ENCODE results near the gene SLC39A11.

Gene SLC39A11

DNA sequence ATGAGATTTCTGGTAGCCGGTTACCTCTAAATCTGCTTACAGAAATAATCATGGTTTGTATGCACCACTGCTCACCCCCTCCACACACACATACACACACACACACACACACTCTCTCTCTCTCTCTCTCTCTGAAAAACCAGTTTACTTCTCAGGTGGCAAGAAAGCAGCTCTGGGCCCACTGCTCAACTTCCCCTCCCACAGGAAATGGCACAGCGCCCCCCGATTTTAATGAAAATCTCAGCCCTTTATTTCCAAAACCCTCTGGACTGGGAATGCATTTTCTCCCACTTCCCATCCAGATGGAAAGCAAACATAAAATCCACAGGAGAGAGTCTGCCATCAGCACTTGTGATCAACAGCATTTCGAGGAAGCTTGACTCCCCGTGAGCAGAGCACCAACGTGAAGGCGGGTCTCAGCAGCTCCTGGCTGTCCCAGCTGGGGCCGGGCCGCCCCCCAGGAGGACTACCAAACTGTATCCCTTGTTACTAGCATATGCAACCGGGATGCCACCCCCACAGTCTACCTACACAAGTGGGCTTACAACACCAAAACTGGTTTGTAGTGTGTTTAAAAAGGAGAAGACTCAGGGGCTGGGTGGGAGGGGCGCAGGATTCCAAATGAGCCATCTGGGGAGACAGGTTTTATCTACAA lies 121.1 kb downstream of the SLC39A11 start:
- no peaks in the 10 kb centered on the region for H3K9me3 ChIP-seq (ENCODE audit: control insufficient read depth, low read length)
- WGBS, 2 experiments, result 79 to 89% methylated on average over 10 of the region's 11 CpGs

DNA sequence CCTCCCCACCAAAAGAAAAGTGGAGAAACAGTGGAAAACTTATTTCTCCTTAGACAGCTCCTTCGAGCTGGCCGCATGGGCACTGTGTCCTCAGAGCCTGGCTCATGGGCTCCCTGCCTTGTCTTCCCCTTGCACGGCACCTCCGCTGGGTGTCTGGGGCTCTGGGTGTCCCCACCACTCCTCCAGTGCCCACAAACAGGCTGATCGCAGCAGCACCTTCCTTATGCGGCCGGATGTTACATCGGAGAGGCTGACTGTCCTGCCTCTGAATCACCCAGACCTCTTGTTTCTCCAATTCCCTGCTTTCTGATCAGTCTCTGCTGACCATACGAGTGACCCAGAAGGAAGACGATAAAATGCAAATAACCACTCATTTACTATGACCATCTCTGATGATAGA lies 121.7 kb downstream of the SLC39A11 start:
- Histone ChIP-seq H3K27ac (ENCODE audit: insufficient read depth, low read depth, low read length, poor library complexity, severe bottlenecking) (no peak overlapping the region), H3K4me1 (ENCODE audit: control insufficient read depth, insufficient read depth, low read length) (peaks cover 19% of the 10 kb centered on the region), H3K4me3 (ENCODE audit: insufficient read depth, low read depth, low read length) (no peak overlapping the region), H3K27me3 (ENCODE audit: control insufficient read depth, insufficient read depth, low read length, poor library complexity, severe bottlenecking) (no peaks in the 10 kb centered on the region), H3K9me3 (ENCODE audit: control insufficient read depth, low read length) (no peaks in the 10 kb centered on the region), H3K36me3 (ENCODE audit: control insufficient read depth, insufficient read depth, low read length) (no peaks in the 10 kb centered on the region)
- 81 to 85% methylated on average over 10 of the region's 10 CpGs for WGBS, 2 experiments

More for the DNA sequence above, 121.1 kb downstream of the SLC39A11 start:
- H3K4me3 ChIP-seq (ENCODE audit: insufficient read depth, low read depth, low read length), result no peak overlapping the region
- no peak overlapping the region for H3K27ac ChIP-seq (ENCODE audit: insufficient read depth, low read depth, low read length, poor library complexity, severe bottlenecking)
- H3K36me3 ChIP-seq (ENCODE audit: control insufficient read depth, insufficient read depth, low read length), result no peaks in the 10 kb centered on the region
- H3K27me3 ChIP-seq (ENCODE audit: control insufficient read depth, insufficient read depth, low read length, poor library complexity, severe bottlenecking), result no peaks in the 10 kb centered on the region
- H3K4me1 ChIP-seq (ENCODE audit: control insufficient read depth, insufficient read depth, low read length), result peaks cover 19% of the 10 kb centered on the region

DNA sequence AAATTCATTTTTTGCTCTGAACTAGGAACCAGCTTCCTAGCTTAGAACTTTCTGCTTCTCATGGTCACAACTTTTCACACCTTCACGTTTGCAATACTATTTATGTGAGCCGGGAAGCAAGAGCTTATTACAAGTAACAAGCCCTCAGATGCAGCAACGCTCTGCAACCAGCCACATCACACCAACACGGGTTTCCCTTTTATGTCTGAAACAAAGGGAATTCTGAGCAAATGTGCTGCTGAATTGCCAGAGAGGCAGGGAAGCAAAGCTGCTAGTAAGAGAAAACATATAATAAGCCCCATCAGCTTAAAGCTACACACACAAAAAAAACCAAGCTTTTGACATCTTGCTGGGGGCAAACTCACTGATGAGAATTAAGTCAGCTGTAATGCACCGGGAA lies 122.2 kb downstream of the SLC39A11 start:
- H3K27me3 ChIP-seq (ENCODE audit: control insufficient read depth, insufficient read depth, low read length, poor library complexity, severe bottlenecking), result no peaks in the 10 kb centered on the region
- peaks cover 19% of the 10 kb centered on the region for H3K4me1 ChIP-seq (ENCODE audit: control insufficient read depth, insufficient read depth, low read length)
- H3K9me3 ChIP-seq (ENCODE audit: control insufficient read depth, low read length), result no peaks in the 10 kb centered on the region
- no peak overlapping the region for H3K27ac ChIP-seq (ENCODE audit: insufficient read depth, low read depth, low read length, poor library complexity, severe bottlenecking)
- H3K4me3 ChIP-seq (ENCODE audit: insufficient read depth, low read depth, low read length), result no peak overlapping the region
- WGBS, 2 experiments, result 47 to 58% methylated on average over 5 of the region's 5 CpGs
- H3K36me3 ChIP-seq (ENCODE audit: control insufficient read depth, insufficient read depth, low read length), result no peaks in the 10 kb centered on the region

DNA sequence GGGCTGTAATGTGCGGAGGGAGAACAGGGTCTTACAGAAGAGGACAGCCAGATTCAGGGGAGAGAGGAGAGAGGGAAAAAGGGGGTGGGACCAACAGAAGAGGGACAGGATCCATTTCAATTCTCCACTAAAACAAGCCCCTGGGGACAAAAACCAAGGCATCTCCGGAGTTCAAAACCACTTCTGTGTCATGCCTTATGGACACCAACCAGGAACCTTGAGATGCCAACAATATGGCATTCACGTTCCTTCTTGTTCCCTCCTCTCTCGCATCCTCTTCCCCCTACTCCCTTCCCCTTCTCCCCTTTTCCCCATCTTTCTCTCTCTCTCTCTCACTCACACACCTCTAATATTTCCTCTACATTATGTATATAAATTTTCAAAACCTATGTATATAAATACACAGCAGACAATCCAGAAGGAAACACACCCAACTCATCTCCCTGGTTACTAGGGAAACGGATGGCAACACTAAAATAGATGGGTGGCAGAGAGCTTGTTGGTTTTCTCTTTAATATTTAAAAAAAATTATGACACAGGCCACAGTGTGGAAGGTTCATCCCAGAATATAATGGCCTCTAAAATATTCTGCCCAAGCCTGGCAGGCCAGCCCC lies 123.1 kb downstream of the SLC39A11 start:
- Histone ChIP-seq H3K36me3 (ENCODE audit: control insufficient read depth, insufficient read depth, low read length) (no peaks in the 10 kb centered on the region), H3K27ac (ENCODE audit: insufficient read depth, low read depth, low read length, poor library complexity, severe bottlenecking) (no peak overlapping the region), H3K4me1 (ENCODE audit: control insufficient read depth, insufficient read depth, low read length) (peaks cover 19% of the 10 kb centered on the region), H3K27me3 (ENCODE audit: control insufficient read depth, insufficient read depth, low read length, poor library complexity, severe bottlenecking) (no peaks in the 10 kb centered on the region), H3K9me3 (ENCODE audit: control insufficient read depth, low read length) (no peaks in the 10 kb centered on the region), H3K4me3 (ENCODE audit: insufficient read depth, low read depth, low read length) (no peak overlapping the region)
- WGBS, 2 experiments, result 94 to 97% methylated on average over 4 to 5 of the region's 5 CpGs

DNA sequence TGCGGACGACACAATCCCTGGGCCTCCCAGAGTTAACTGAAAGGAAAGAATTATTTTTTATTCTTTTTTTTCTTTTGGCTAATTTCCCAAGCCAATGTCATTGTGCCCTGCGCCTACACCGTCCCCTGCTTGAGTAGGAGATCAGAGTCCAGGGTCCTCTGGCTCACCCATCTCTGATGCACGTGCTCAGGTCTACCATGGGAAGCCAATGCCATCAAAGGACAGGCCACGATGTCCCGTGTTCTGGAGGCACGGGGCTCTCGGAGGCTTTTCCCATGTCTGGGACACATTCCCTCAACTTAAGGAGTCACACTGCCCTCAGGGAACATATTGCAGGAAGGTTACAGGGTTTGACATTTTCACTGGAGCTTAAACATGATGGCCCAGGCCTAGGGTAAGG lies 123.7 kb downstream of the SLC39A11 start:
- no peak overlapping the region for H3K27ac ChIP-seq (ENCODE audit: insufficient read depth, low read depth, low read length, poor library complexity, severe bottlenecking)
- no peaks in the 10 kb centered on the region for H3K36me3 ChIP-seq (ENCODE audit: control insufficient read depth, insufficient read depth, low read length)
- 82 to 83% methylated on average over 9 of the region's 9 CpGs for WGBS, 2 experiments
- no peaks in the 10 kb centered on the region for H3K27me3 ChIP-seq (ENCODE audit: control insufficient read depth, insufficient read depth, low read length, poor library complexity, severe bottlenecking)
- peaks cover 19% of the 10 kb centered on the region for H3K4me1 ChIP-seq (ENCODE audit: control insufficient read depth, insufficient read depth, low read length)
- H3K9me3 ChIP-seq (ENCODE audit: control insufficient read depth, low read length), result no peaks in the 10 kb centered on the region
- H3K4me3 ChIP-seq (ENCODE audit: insufficient read depth, low read depth, low read length), result no peak overlapping the region

DNA sequence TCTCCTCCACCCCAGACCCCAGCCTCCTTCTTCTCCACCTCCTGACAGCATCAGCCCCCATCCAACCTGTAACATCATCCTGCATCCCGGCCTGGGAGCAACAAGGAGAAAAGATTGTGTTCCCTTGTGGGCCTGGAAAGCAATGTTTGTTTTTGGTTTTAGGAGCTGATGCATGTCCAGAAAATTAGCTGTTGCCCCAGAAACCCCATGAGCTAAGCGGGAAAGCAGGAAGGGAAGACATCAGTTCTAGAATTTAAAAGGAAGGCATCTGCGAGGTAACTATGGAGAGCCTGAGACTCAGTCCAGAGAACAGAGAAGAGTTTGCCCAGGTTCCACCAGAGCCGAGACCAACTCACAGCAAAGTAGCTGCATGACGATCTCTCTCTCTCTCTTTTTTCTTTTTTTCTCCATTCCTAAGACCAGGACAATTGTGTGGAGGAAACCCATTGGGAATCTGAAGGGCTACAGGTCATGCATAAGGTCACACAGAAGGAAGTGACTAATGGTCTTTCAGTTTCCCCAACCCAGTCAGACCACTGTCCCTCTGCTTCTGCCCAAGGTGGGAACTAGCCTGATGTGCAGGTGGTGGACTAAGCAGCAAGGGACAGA lies 124.4 kb downstream of the SLC39A11 start:
- Histone ChIP-seq H3K4me3 (ENCODE audit: insufficient read depth, low read depth, low read length) (no peak overlapping the region), H3K27ac (ENCODE audit: insufficient read depth, low read depth, low read length, poor library complexity, severe bottlenecking) (no peak overlapping the region), H3K27me3 (ENCODE audit: control insufficient read depth, insufficient read depth, low read length, poor library complexity, severe bottlenecking) (no peaks in the 10 kb centered on the region), H3K9me3 (ENCODE audit: control insufficient read depth, low read length) (no peaks in the 10 kb centered on the region), H3K36me3 (ENCODE audit: control insufficient read depth, insufficient read depth, low read length) (no peaks in the 10 kb centered on the region), H3K4me1 (ENCODE audit: control insufficient read depth, insufficient read depth, low read length) (peaks cover 19% of the 10 kb centered on the region)
- 84 to 90% methylated on average over 5 of the region's 5 CpGs for WGBS, 2 experiments

DNA sequence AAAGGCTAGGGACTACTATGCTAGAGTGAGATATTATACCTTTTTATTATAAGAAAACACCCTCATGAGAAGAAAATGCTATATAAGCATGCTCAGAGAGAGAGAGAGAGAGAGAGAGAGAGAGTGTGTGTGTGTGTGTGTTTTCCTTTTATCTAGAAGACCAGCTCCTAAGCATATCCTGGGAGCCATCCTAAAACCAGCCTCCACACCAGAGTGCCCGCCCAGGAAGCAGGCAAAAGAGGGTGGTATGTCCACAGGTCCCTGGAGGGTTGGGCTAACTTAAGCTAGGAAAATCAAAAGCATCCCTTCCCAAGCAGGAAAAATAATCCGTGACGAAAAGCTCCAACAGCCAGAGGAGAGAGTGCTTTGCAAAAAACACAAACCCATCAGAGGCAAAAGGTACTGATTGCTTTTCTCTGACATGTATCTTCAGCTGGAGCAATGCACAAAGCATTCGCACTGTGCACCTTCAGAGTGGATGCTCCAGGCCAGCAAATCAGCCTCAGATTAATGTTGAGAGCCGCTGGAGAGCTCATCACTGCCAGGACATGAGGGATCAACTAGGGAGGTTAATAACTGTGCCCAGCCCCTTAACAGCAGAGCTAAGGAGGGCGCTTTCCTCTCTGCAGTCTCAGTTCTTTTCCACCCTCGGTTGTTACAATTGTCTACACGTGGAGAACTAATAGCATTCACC lies 125.1 kb downstream of the SLC39A11 start:
- Histone ChIP-seq H3K27me3 (ENCODE audit: control insufficient read depth, insufficient read depth, low read length, poor library complexity, severe bottlenecking) (no peaks in the 10 kb centered on the region), H3K27ac (ENCODE audit: insufficient read depth, low read depth, low read length, poor library complexity, severe bottlenecking) (no peak overlapping the region), H3K4me1 (ENCODE audit: control insufficient read depth, insufficient read depth, low read length) (peaks cover 19% of the 10 kb centered on the region), H3K9me3 (ENCODE audit: control insufficient read depth, low read length) (no peaks in the 10 kb centered on the region), H3K4me3 (ENCODE audit: insufficient read depth, low read depth, low read length) (no peak overlapping the region), H3K36me3 (ENCODE audit: control insufficient read depth, insufficient read depth, low read length) (no peaks in the 10 kb centered on the region)
- 78 to 81% methylated on average over 8 of the region's 8 CpGs for WGBS, 2 experiments

DNA sequence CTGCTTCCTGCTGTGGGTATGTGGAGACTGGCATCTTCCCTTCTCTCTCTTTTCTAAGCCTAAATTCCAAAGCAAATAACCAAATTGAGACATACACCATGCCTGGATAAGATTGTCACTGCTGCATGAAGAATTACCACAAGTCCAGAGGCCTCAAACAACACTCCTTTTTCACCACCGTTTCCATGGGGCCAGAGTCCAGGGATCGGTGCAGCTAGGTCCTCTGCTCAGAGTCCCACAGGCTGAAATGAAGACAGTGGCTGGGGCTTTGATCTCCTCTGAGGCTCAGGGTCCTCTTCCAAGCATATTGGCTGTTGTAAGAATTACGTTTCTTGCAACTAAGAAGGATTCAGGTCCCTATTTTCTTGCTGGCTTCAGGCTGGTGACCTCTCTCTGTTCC lies 130.4 kb downstream of the SLC39A11 start:
- Histone ChIP-seq H3K4me3 (ENCODE audit: insufficient read depth, low read depth, low read length) (no peak overlapping the region), H3K36me3 (ENCODE audit: control insufficient read depth, insufficient read depth, low read length) (no peaks in the 10 kb centered on the region), H3K27ac (ENCODE audit: insufficient read depth, low read depth, low read length, poor library complexity, severe bottlenecking) (no peak overlapping the region), H3K9me3 (ENCODE audit: control insufficient read depth, low read length) (no peaks in the 10 kb centered on the region), H3K4me1 (ENCODE audit: control insufficient read depth, insufficient read depth, low read length) (no peaks in the 10 kb centered on the region), H3K27me3 (ENCODE audit: control insufficient read depth, insufficient read depth, low read length, poor library complexity, severe bottlenecking) (no peaks in the 10 kb centered on the region)
- 91 to 94% methylated on average over 3 of the region's 3 CpGs for WGBS, 2 experiments

DNA sequence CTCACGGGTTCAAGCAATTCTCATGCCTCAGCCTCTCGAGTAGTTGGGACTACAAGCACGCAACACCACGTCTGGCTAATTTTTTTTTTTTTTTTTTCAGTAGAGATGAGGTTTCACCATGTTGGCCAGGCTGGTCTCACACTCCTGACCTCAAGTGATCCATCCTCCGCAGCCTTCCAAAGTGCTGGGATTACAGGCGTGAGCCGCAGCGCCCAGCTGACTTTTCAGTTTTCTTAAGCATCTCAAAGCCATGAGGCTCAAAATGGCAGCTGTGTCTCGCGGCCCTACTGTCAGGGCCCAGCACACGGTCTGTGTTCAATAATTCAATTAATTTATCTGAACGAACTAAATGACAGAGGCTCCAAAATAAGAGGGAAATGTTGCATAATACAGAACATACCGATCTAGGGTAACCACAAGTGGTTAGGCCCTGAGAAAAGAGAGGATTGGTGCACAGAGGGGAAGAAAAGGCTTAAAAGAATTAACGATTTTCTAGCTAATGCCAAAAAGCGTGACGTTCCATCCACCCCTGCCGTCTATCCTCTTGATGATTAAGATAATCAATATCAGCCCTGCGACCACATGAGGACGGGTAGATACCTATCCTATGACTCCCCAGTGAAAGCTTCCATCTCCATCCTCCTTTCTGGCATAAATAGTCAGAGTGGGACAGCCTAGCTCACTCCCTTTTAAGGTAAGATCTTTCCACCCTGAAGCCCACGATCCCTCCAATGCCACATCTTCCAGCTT lies 136.9 kb downstream of the SLC39A11 start:
- WGBS, 2 experiments, result 95% methylated on average over 20 of the region's 20 CpGs

More for the DNA sequence above, 136.9 kb downstream of the SLC39A11 start:
- H3K36me3 ChIP-seq (ENCODE audit: control insufficient read depth, insufficient read depth, low read length), result no peaks in the 10 kb centered on the region
- no peaks in the 10 kb centered on the region for H3K27me3 ChIP-seq (ENCODE audit: control insufficient read depth, insufficient read depth, low read length, poor library complexity, severe bottlenecking)
- peaks cover 14% of the 10 kb centered on the region for H3K4me1 ChIP-seq (ENCODE audit: control insufficient read depth, insufficient read depth, low read length)
- no peaks in the 10 kb centered on the region for H3K9me3 ChIP-seq (ENCODE audit: control insufficient read depth, low read length)
- no peak overlapping the region for H3K27ac ChIP-seq (ENCODE audit: insufficient read depth, low read depth, low read length, poor library complexity, severe bottlenecking)
- H3K4me3 ChIP-seq (ENCODE audit: insufficient read depth, low read depth, low read length), result no peak overlapping the region
